GM12874 (cell line): Measurements from ENCODE around the gene CMIP.

Experiments used
- TF ChIP-seq, protein P1 (sequence below): IDR thresholded peaks from 2 replicates; pipeline ENCODE4 v1.5.1; 2011; ENCODE audit warnings: low read depth, mild to moderate bottlenecking, control low read depth, low read length, moderate library complexity; ENCODE audit not compliant: insufficient read depth

The CMIP gene

DNA sequence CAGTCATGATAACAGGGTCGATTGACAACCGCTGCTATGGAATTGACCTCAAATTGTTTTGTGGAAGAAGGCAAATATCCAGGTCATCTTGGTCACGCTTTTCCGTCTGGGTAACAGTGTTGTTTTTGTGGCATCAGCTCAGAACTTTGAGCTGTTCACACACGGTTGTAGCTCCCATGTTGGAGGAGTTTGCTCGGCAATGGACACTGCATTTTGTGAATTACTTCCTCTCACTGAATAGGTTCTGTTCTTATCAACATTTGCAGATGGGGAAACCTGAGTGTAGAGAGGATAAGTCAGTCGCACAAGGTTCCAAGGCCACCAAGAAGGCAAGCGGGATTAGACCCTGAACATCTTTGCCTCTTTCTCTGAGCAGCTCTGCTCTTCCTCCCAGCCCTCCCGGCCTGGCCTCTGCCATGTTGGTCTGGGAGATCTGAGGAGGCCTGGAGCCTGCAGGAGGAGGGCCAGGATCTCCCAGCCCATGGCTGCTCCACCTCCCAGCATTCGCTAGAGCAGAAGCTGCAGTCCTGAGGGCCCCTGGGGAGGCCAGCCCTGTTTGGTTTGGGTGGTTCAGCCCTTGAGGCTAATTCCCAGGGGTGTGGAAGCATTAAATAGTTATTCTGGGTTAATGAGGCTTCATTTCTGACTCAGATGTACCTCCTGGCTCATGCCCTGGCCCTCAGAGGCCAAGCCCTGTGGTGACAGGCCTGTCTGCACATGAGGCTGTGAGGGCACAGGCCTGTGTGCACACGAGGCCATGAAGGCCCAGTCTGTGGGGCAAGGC, 180.3 kb downstream of the CMIP start:
- TF ChIP-seq, protein P1, sequence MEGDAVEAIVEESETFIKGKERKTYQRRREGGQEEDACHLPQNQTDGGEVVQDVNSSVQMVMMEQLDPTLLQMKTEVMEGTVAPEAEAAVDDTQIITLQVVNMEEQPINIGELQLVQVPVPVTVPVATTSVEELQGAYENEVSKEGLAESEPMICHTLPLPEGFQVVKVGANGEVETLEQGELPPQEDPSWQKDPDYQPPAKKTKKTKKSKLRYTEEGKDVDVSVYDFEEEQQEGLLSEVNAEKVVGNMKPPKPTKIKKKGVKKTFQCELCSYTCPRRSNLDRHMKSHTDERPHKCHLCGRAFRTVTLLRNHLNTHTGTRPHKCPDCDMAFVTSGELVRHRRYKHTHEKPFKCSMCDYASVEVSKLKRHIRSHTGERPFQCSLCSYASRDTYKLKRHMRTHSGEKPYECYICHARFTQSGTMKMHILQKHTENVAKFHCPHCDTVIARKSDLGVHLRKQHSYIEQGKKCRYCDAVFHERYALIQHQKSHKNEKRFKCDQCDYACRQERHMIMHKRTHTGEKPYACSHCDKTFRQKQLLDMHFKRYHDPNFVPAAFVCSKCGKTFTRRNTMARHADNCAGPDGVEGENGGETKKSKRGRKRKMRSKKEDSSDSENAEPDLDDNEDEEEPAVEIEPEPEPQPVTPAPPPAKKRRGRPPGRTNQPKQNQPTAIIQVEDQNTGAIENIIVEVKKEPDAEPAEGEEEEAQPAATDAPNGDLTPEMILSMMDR = no peak

DNA sequence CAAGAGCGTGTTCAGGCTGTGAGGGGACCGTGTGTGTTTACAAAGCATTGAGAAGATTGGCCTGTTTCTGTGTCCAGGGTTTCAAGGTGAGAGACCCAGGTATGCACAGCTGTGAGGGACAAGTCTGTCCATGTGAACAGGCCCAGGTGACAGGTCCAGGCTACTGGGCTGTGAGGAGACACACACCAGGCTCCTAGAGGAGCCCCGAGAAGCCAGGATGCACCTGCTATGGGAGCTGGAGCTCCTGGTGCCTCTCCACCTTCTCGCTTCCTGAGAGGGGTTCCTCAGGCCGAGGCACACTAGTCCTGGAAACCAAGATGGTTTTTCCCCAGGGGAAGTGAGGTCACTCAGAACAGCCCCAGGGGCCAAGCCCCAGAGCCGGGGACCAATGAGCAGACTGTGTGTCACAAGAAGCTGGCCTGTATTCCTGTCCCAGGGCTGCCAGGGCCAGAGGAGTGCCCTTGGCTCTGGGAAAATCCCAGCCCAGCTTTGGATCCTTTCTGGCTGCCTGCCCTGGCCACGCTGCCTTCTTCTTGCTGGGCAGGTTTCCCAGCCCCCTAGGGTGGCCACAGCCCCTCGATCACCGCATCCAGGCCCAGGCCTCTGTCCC, 181.0 kb downstream of the CMIP start:
- TF ChIP-seq, protein P1 = no peak

DNA sequence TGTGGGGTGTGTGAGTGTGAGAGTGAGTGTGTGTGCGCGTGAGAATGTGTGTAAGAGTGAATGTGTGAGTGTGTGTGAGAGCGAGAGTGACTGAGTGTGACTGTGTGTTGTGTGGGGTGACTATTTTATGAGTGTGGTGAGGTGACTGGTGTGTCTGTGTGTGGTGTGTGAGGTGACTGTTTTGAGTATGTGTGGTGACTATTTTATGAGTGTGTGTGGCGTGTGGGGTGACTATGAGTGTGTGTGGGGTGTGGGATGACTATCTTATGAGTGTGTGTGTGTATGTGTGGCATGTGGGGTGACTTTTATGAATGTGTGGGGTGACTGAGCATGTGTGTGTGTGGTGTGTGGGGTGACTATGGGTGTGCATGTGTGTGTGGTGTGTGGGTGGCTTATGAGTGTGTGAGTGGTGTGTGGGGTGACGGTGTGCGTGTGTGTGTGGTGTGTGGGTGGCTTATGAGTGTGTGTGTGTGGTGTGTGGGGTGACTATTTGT, 181.6 kb downstream of the CMIP start:
- TF ChIP-seq, protein P1 = no peak

GRCh38 chr16:81627024-81627423, 182.4 kb downstream of the CMIP start:
- TF ChIP-seq, protein P1 = no peak

GRCh38 chr16:81627729-81628244, 183.2 kb downstream of the CMIP start:
- TF ChIP-seq, protein P1 = no peak

DNA sequence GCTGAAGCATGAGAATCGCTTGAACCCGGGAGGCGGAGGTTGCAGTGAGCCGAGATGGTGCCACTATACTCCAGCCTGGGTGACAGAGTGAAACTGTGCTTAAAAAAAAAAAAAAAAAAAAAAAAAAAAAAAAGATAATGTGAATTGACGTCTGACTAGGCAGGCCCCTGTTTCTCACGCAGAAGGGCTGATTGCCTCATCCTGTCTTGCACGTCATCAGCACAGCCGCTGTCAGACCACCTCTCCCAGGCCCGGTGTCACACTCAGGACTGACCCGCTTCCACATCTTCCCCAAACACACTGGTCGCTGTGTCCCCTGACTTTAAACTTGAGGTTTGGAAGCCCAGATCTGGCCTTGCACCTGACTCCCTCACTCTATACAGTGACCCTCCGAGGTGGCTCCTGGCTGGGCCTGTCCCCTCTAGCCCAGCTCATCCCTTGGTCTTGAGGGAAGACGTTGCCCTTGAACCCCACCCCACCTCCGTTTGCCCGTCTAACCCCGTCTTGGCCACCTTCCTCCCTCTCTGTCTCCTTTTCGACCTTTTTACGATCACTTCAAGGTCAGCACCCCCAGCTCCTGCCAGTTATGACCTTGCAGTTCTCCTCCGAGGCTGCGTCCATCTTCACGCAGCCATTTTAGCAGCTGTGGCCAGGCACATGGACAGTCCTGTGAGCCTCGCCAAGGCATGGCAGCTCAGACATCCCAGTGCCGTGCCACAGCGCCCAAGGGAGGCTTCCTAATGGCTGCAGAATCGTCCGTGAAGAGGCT, 184.6 kb downstream of the CMIP start:
- TF ChIP-seq, protein P1 = no peak
